ENCODE measurements around the gene MSI2. TPM values are rescaled to one million over a fixed set of nuclear protein-coding genes. Genes with fewer than 3 reads are reported as not detected.

The MSI2 gene
- total RNA-seq, 1 donor from 2014 or later = 21.1 TPM

DNA sequence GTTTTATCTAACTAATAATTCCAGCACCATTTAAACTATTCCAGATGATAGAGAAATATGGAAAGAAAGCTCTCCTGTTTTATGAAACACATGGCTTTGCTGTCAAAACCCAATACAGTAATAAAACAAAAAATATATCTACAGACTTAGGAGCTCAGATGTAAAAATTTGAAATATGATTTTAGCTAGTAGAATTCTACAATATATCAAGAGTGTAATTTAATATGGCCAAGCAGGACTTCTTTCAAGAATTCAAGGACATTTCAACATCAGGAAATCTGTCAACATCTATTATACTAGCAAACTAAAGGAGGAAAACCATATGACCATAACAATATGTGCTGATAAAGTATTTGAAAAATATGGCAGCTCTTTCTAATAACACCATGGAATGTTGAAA is 431.3 kb downstream of the MSI2 start:
- DNase-seq (ENCODE audit: low read depth) (no peak), FAIRE-seq (no peak)
- TF ChIP-seq, protein P1, sequence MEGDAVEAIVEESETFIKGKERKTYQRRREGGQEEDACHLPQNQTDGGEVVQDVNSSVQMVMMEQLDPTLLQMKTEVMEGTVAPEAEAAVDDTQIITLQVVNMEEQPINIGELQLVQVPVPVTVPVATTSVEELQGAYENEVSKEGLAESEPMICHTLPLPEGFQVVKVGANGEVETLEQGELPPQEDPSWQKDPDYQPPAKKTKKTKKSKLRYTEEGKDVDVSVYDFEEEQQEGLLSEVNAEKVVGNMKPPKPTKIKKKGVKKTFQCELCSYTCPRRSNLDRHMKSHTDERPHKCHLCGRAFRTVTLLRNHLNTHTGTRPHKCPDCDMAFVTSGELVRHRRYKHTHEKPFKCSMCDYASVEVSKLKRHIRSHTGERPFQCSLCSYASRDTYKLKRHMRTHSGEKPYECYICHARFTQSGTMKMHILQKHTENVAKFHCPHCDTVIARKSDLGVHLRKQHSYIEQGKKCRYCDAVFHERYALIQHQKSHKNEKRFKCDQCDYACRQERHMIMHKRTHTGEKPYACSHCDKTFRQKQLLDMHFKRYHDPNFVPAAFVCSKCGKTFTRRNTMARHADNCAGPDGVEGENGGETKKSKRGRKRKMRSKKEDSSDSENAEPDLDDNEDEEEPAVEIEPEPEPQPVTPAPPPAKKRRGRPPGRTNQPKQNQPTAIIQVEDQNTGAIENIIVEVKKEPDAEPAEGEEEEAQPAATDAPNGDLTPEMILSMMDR (IDR thresholded peaks at IDR 0.05; ENCODE audit: insufficient read depth, low read length, severe bottlenecking) = no peak
- no peak overlapping the region for H3K4me3 ChIP-seq (ENCODE audit: low read depth, low read length)
- H3K36me3 ChIP-seq (ENCODE audit: control insufficient read depth, insufficient read depth, low read length) = no peaks in the 10 kb centered on the region
- H3K27me3 ChIP-seq (ENCODE audit: control insufficient read depth, insufficient read depth, low read length) = no peaks in the 10 kb centered on the region

DNA sequence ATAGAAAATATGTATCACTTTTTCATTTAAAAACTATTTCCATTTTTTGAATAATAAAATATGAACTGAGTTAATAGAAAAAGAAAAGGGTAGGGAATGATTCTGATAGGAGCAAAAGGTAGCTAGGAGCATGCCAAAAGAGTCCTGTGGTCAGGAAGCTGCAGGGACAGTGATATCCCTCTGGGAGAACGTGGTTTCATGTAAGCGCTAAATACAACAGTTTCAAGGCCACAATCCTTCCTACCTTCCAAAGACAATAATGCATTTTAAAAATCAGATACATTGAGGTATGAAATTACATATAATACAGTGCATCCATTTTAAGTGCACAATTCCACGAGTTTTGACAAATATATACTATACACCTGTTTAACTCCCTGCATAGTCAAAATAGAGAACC is 432.9 kb downstream of the MSI2 start:
- FAIRE-seq (no peak), DNase-seq (ENCODE audit: low read depth) (no peak)
- no peaks in the 10 kb centered on the region for H3K27me3 ChIP-seq (ENCODE audit: control insufficient read depth, insufficient read depth, low read length)
- no peaks in the 10 kb centered on the region for H3K36me3 ChIP-seq (ENCODE audit: control insufficient read depth, insufficient read depth, low read length)
- TF ChIP-seq, protein P1 (IDR thresholded peaks at IDR 0.05; ENCODE audit: insufficient read depth, low read length, severe bottlenecking) = no peak
- no peak overlapping the region for H3K4me3 ChIP-seq (ENCODE audit: low read depth, low read length)

DNA sequence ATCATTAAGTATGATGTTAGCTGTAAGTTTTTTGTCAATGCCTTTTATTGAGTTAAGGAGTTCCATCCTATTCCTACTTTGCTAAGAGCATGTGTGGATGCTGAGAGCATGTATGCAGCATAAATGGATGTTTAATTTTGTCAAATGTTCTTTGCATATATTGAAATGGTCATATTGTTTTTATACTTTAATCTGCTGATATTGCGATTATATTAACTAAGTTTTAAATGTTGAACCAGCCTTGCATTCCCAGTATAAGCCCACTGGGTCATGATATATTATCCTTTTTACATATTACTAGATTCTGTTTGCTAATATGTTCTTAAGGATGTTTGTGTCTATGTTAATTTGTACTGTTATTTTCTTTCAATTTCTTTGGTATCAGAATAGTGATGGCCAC is 435.6 kb downstream of the MSI2 start:
- H3K36me3 ChIP-seq (ENCODE audit: control insufficient read depth, insufficient read depth, low read length) = no peaks in the 10 kb centered on the region
- TF ChIP-seq, protein P1 (IDR thresholded peaks at IDR 0.05; ENCODE audit: insufficient read depth, low read length, severe bottlenecking) = no peak
- no peak overlapping the region for H3K4me3 ChIP-seq (ENCODE audit: low read depth, low read length)
- H3K27me3 ChIP-seq (ENCODE audit: control insufficient read depth, insufficient read depth, low read length) = no peaks in the 10 kb centered on the region
- DNase-seq (ENCODE audit: low read depth) (no peak), FAIRE-seq (no peak)

DNA sequence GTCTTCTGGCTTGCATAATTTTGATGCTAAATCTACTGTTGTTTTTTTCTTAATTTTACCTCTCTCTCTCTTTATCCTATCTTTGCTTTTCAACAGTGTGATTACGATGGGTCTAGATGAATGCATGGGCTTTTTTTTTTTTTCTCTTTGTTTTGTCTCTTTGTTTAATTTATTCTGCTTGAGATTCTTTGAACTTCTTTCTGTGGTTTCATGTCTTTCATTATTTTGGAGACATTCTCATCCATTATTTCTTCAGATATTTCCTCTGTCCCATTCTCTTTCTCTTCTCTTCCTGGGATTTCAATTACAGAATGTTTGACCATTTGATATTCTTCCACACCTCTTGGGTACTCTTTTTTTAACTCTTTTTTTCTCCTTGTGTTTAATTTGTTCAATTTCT is 436.4 kb downstream of the MSI2 start:
- Histone ChIP-seq H3K36me3 (ENCODE audit: control insufficient read depth, insufficient read depth, low read length) (no peaks in the 10 kb centered on the region), H3K27me3 (ENCODE audit: control insufficient read depth, insufficient read depth, low read length) (no peaks in the 10 kb centered on the region), H3K4me3 (ENCODE audit: low read depth, low read length) (no peak overlapping the region)
- DNase-seq (ENCODE audit: low read depth) = no peak
- TF ChIP-seq, protein P1 (IDR thresholded peaks at IDR 0.05; ENCODE audit: insufficient read depth, low read length, severe bottlenecking) = no peak
- FAIRE-seq = no peak

DNA sequence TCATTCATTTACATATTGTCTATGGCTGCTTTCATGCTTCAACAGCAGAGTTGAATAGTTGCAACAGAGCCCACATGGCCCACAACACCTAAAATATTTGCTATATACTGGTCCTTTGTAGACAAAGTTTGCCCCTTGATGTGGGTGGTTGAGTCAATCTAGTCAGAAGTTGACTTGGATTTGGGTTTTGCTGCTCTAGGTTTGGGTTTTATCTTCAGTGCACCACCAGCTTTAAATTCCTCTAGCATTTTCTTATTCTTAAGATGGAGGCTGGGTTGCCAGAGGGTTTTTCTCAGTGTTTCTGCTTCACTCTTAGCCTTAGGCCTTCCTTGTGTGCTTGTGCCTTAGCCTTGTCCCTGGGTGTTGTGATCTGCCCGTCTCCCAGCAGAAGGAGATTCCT is 437.7 kb downstream of the MSI2 start:
- DNase-seq (ENCODE audit: low read depth) (no peak), FAIRE-seq (no peak)
- Histone ChIP-seq H3K36me3 (ENCODE audit: control insufficient read depth, insufficient read depth, low read length) (no peaks in the 10 kb centered on the region), H3K27me3 (ENCODE audit: control insufficient read depth, insufficient read depth, low read length) (no peaks in the 10 kb centered on the region), H3K4me3 (ENCODE audit: low read depth, low read length) (no peak overlapping the region)
- TF ChIP-seq, protein P1 (IDR thresholded peaks at IDR 0.05; ENCODE audit: insufficient read depth, low read length, severe bottlenecking) = no peak

DNA sequence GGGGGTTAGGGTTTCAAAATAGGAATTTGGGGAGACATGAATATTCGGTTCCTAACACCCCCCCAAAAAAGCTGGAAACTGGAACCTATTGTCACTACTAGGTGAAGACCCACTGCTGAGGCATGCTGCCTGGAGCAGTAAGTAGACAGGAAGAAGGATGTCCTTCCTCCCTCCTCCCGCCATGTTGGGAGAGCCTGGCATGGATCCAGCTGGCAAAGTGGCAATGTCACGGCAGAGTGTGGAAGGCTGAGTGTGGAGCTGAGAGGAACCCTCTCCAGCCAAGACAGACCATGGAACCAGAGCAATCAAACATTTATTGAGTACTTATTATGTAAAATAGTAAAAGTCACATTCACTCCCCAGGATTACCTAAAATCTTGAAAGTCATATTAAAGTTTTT is 439.7 kb downstream of the MSI2 start:
- DNase-seq (ENCODE audit: low read depth) (no peak), FAIRE-seq (no peak)
- H3K36me3 ChIP-seq (ENCODE audit: control insufficient read depth, insufficient read depth, low read length) = no peaks in the 10 kb centered on the region
- no peaks in the 10 kb centered on the region for H3K27me3 ChIP-seq (ENCODE audit: control insufficient read depth, insufficient read depth, low read length)
- H3K4me3 ChIP-seq (ENCODE audit: low read depth, low read length) = no peak overlapping the region
- TF ChIP-seq, protein P1 (IDR thresholded peaks at IDR 0.05; ENCODE audit: insufficient read depth, low read length, severe bottlenecking) = no peak

Data from bronchial epithelial cell (primary cell).